ENCODE measurements around the gene FBXL5. TPM values are rescaled to one million over a fixed set of nuclear protein-coding genes. Genes with fewer than 3 reads are reported as not detected.

FBXL5 gene
- total RNA-seq, 2 experiments from 2014 or later, result 43.5 to 102 TPM

DNA sequence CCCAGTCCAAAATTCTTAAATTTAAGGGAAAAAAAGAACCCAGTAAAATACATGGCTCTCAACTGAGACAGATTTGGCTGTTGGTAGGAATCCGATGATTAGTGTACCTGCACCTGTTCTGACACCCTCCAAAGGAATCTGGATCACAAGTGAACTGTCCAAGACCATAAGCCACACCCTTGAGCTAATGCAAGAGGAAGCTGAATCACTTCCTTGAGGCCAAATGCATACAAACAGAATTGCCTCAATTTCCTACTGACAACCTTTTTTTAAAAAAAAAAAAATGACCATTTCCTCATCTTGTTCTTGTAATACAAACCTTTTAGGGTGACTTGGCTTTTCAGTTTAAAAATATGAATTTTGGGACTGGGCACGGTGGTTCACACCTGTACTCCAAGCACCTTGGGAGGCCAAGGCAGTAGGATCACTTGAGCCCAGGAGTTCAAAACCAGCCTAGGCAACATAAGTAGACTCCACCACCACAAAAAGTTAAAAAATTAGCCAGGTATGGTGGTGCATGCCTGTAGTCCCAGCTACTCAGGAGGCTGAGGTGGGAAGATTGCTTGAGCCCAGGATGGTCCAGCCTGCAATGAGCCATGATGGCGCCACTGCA, 10.7 kb upstream of the FBXL5 start:
- Histone ChIP-seq H3K4me1 (ENCODE audit: insufficient read depth, low read length, poor library complexity, severe bottlenecking) (peaks cover 15% of the 10 kb centered on the region), H3K9me3 (ENCODE audit: low read length) (no peaks in the 10 kb centered on the region), H2AFZ (ENCODE audit: low read length) (no peak overlapping the region), H3K4me3 (ENCODE audit: low read depth, low read length, poor library complexity, severe bottlenecking) (no peak overlapping the region), H3K9me2 (ENCODE audit: insufficient read depth, low read length) (no peaks in the 10 kb centered on the region), H3K79me2 (ENCODE audit: insufficient read depth, low read depth, low read length) (peaks cover 14% of the 10 kb centered on the region; the same call in 1 of the 2 replicates), H3K27ac (ENCODE audit: low read depth, low read length, poor library complexity, severe bottlenecking) (no peak overlapping the region), H3K4me2 (ENCODE audit: low read length) (no peak overlapping the region), H4K20me1 (ENCODE audit: insufficient read depth, low read length) (peaks cover 5% of the 10 kb centered on the region; the same call in 1 of the 2 replicates), H3K36me3 (ENCODE audit: insufficient read depth, low read length) (peaks cover 37% of the 10 kb centered on the region)
- no TSS peak for BruUV-seq (replicated peaks)
- DNase-seq (ENCODE audit: low spot score), result no peak
- POLR2A ChIA-PET, result interaction anchor here (0.7 to 3.1 kb wide), 4 partner anchors 10 to 15 kb away, joined by 3 to 15 read pairs (median 6); partner anchors contain the start of gene FBXL5
- CTCF ChIA-PET (ENCODE audit: unreplicated experiment), result no interaction called here
- intact Hi-C loops (cut with micrococcal nuclease; ENCODE audit: unreplicated experiment), result no loop called here
- TF ChIP-seq, protein P1, sequence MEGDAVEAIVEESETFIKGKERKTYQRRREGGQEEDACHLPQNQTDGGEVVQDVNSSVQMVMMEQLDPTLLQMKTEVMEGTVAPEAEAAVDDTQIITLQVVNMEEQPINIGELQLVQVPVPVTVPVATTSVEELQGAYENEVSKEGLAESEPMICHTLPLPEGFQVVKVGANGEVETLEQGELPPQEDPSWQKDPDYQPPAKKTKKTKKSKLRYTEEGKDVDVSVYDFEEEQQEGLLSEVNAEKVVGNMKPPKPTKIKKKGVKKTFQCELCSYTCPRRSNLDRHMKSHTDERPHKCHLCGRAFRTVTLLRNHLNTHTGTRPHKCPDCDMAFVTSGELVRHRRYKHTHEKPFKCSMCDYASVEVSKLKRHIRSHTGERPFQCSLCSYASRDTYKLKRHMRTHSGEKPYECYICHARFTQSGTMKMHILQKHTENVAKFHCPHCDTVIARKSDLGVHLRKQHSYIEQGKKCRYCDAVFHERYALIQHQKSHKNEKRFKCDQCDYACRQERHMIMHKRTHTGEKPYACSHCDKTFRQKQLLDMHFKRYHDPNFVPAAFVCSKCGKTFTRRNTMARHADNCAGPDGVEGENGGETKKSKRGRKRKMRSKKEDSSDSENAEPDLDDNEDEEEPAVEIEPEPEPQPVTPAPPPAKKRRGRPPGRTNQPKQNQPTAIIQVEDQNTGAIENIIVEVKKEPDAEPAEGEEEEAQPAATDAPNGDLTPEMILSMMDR (conservative IDR thresholded peaks at IDR 0.05; ENCODE audit: low read length), result no peak
- TF ChIP-seq EZH2phosphoT487 (IDR thresholded peaks at IDR 0.05; ENCODE audit: borderline replicate concordance, low read depth, low read length), result no peak

GRCh38 chr4:15659768-15660570, 4.8 kb upstream of the FBXL5 start:
- Histone ChIP-seq H2AFZ (ENCODE audit: low read length) (no peak overlapping the region), H3K4me3 (ENCODE audit: low read depth, low read length, poor library complexity, severe bottlenecking) (no peak overlapping the region), H4K20me1 (ENCODE audit: insufficient read depth, low read length) (no peaks in the 10 kb centered on the region), H3K4me2 (ENCODE audit: low read length) (no peak overlapping the region), H3K27ac (ENCODE audit: low read depth, low read length, poor library complexity, severe bottlenecking) (no peak overlapping the region), H3K36me3 (ENCODE audit: insufficient read depth, low read length) (peaks cover 14% of the 10 kb centered on the region; the same call in 1 of the 2 replicates), H3K79me2 (ENCODE audit: insufficient read depth, low read depth, low read length) (no peaks in the 10 kb centered on the region), H3K9me2 (ENCODE audit: insufficient read depth, low read length) (no peaks in the 10 kb centered on the region), H3K9me3 (ENCODE audit: low read length) (no peaks in the 10 kb centered on the region), H3K4me1 (ENCODE audit: insufficient read depth, low read length, poor library complexity, severe bottlenecking) (peaks cover 21% of the 10 kb centered on the region)
- TF ChIP-seq, protein P1 (conservative IDR thresholded peaks at IDR 0.05; ENCODE audit: low read length), result no peak
- no peak for TF ChIP-seq EZH2phosphoT487 (IDR thresholded peaks at IDR 0.05; ENCODE audit: borderline replicate concordance, low read depth, low read length)
- no peak for DNase-seq (ENCODE audit: low spot score)
- intact Hi-C loops (cut with micrococcal nuclease; ENCODE audit: unreplicated experiment), result loop anchor here (10.0 kb wide), 1 partner anchor 565 kb away; the partner anchor contains the start of gene TAPT1
- no TSS peak for BruUV-seq (replicated peaks)
- CTCF ChIA-PET (ENCODE audit: unreplicated experiment), result interaction anchor here (0.6 kb wide), 1 partner anchor 200 kb away, joined by 6 read pairs; no protein-coding TSS in a partner anchor
- POLR2A ChIA-PET, result interaction anchor here (0.7 to 1.9 kb wide), 5 partner anchors 9 to 148 kb away, joined by 3 to 5 read pairs (median 4); partner anchors contain the start of gene FAM200B
